ENCODE measurements around the gene FRG2B.
"Not testable (repeated sequence)": the region's sequence is repeated elsewhere in the genome, so short reads cannot be mapped to it uniquely, and the experiment has no call there.

The FRG2B gene

GRCh38 chr10:133626695-133627094 lies at the start of gene FRG2B:
Gene FRG2B (minus strand): TSS chr10:133626795. CDS start chr10:133626742, 53 bp downstream.
- not testable (repeated sequence) for DNase-seq

GRCh38 chr10:133667446-133667845 lies 40.9 kb upstream of the FRG2B start:
- DNase-seq = not testable (repeated sequence)

GRCh38 chr10:133663544-133664160 lies 37.1 kb upstream of the FRG2B start:
- DNase-seq = not testable (repeated sequence)

GRCh38 chr10:133661122-133661521 lies 34.5 kb upstream of the FRG2B start:
- DNase-seq = not testable (repeated sequence)

- not testable (repeated sequence) for DNase-seq
These were observed 33.9 kb upstream of the FRG2B start for GRCh38 chr10:133660516-133660915.

GRCh38 chr10:133657276-133657675 lies 30.7 kb upstream of the FRG2B start:
- not testable (repeated sequence) for DNase-seq

- not testable (repeated sequence) for DNase-seq
These were observed 22.4 kb upstream of the FRG2B start for GRCh38 chr10:133648872-133649455.

GRCh38 chr10:133647075-133647748 lies 20.6 kb upstream of the FRG2B start:
- DNase-seq = not testable (repeated sequence)

- not testable (repeated sequence) for DNase-seq
These were observed 11.2 kb upstream of the FRG2B start for GRCh38 chr10:133637846-133638235.

GRCh38 chr10:133637202-133637845 lies 10.7 kb upstream of the FRG2B start:
- DNase-seq = not testable (repeated sequence)

- not testable (repeated sequence) for DNase-seq
These were observed 4.2 kb upstream of the FRG2B start for GRCh38 chr10:133630723-133631249.

GRCh38 chr10:133622544-133622943 lies 4.1 kb downstream of the FRG2B start:
- not testable (repeated sequence) for DNase-seq

- TF ChIP-seq GATA1 (IDR thresholded peaks at IDR 0.05; ENCODE audit: low read depth, low read length) (no peak), POLR2A (IDR thresholded peaks at IDR 0.05; ENCODE audit: low read length) (no peak)
- DNase-seq = no peak
These were observed 7.7 kb downstream of the FRG2B start for GRCh38 chr10:133618851-133619250.

- TF ChIP-seq POLR2A (IDR thresholded peaks at IDR 0.05; ENCODE audit: low read length) = no peak
- no peak for TF ChIP-seq GATA1 (IDR thresholded peaks at IDR 0.05; ENCODE audit: low read depth, low read length)
These were observed 9.4 kb downstream of the FRG2B start for GRCh38 chr10:133617196-133617595.

GRCh38 chr10:133616371-133617130 lies 10.0 kb downstream of the FRG2B start:
- TF ChIP-seq GATA1 (IDR thresholded peaks at IDR 0.05; ENCODE audit: low read depth, low read length) = no peak
- no peak for TF ChIP-seq POLR2A (IDR thresholded peaks at IDR 0.05; ENCODE audit: low read length)
- DNase-seq = no peak

More at GRCh38 chr10:133617196-133617595, 9.4 kb downstream of the FRG2B start:
- no peak for DNase-seq

All from erythroblast (primary cell).